Osteoblast (primary cell): ENCODE results near the gene LMO7. TPM values are rescaled to one million over a fixed set of nuclear protein-coding genes. Genes with fewer than 3 reads are reported as not detected.

Experiments
- DNase-seq: peaks from one replicate; pipeline ENCODE4 v3.0.0; 2011; ENCODE audit warnings: low spot score, mixed read lengths; ENCODE audit not compliant: insufficient read length; ENCODE audit errors: missing footprints
- H2AFZ ChIP-seq: 2 replicates; pipeline ENCODE4 v1.6.0; 2011; ENCODE audit warnings: mild to moderate bottlenecking, low read length
- H3K27ac ChIP-seq: 2 replicates; pipeline ENCODE4 v1.5.1; 2011; ENCODE audit warnings: mild to moderate bottlenecking, low read depth, low read length, moderate library complexity
- H3K27me3 ChIP-seq: 2 replicates; pipeline ENCODE4 v1.6.0; 2012; ENCODE audit warnings: mild to moderate bottlenecking, control low read depth, inconsistent platforms, low read length, moderate library complexity; ENCODE audit not compliant: insufficient read depth
- H3K36me3 ChIP-seq: 2 replicates; pipeline ENCODE4 v1.5.1; 2011; ENCODE audit warnings: mild to moderate bottlenecking, low read length, control low read depth, moderate library complexity; ENCODE audit not compliant: insufficient read depth
- H3K4me1 ChIP-seq: 2 replicates; pipeline ENCODE4 v1.5.1; 2011; ENCODE audit warnings: mild to moderate bottlenecking, low read length, control low read depth, moderate library complexity; ENCODE audit not compliant: insufficient read depth
- H3K4me2 ChIP-seq: 2 replicates; pipeline ENCODE4 v1.6.0; 2011; ENCODE audit warnings: mild to moderate bottlenecking, low read length; ENCODE audit not compliant: insufficient read depth
- H3K4me3 ChIP-seq: fragments of 200-600 bp; sonication (generic); 3 replicates; pipeline ENCODE4 v1.5.1; 2012; ENCODE audit warnings: mild to moderate bottlenecking, low read length, inconsistent platforms; ENCODE audit not compliant: insufficient read depth
- H3K79me2 ChIP-seq: 2 replicates; pipeline ENCODE4 v1.6.0; 2012; ENCODE audit warnings: mild to moderate bottlenecking, low read length, control low read depth, inconsistent platforms; ENCODE audit not compliant: insufficient read depth
- H3K9me3 ChIP-seq: 2 replicates; pipeline ENCODE4 v1.5.1; 2011; ENCODE audit warnings: low read depth, low read length, control low read depth
- H4K20me1 ChIP-seq: 2 replicates; pipeline ENCODE4 v1.6.0; 2012; ENCODE audit warnings: mild to moderate bottlenecking, low read length, control low read depth; ENCODE audit not compliant: insufficient read depth
- CTCF ChIP-seq: IDR thresholded peaks from 2 replicates; pipeline ENCODE4 v1.5.1; 2011; ENCODE audit warnings: mild to moderate bottlenecking, low read depth, low read length, moderate library complexity; ENCODE audit errors: extremely low read depth
- total RNA-seq: library from RNA; depleted of rRNA; stranded (reverse); fragments of >200 nt; gene quantifications from 2 replicates; pipeline ENCODE4 v1.2.3, GENCODE V29; 2012

Gene LMO7
- total RNA-seq, 1 donor = 536 TPM

GRCh38 chr13:75771226-75771625, 135.1 kb downstream of the LMO7 start:
- H4K20me1 ChIP-seq = peaks cover 82% of the 10 kb centered on the region
- no peak overlapping the region for H2AFZ ChIP-seq
- H3K27me3 ChIP-seq = no peaks in the 10 kb centered on the region
- peaks cover 72% of the 10 kb centered on the region for H3K4me1 ChIP-seq
- no peak overlapping the region for H3K4me3 ChIP-seq
- H3K36me3 ChIP-seq = peaks cover 22% of the 10 kb centered on the region
- DNase-seq = no peak
- no peaks in the 10 kb centered on the region for H3K9me3 ChIP-seq
- TF ChIP-seq CTCF = no peak
- peaks cover 91% of the 10 kb centered on the region for H3K79me2 ChIP-seq
- H3K27ac ChIP-seq = peak overlapping the region; percentile 61
- peak overlapping the region; percentile 40 for H3K4me2 ChIP-seq

GRCh38 chr13:75771818-75772217, 135.7 kb downstream of the LMO7 start:
- Histone ChIP-seq H3K4me2 (peak overlapping the region; percentile 72), H2AFZ (no peak overlapping the region), H3K27me3 (no peaks in the 10 kb centered on the region), H3K4me3 (no peak overlapping the region), H4K20me1 (peaks cover 82% of the 10 kb centered on the region), H3K27ac (peak overlapping the region; percentile 61), H3K36me3 (peaks cover 21% of the 10 kb centered on the region), H3K4me1 (peaks cover 68% of the 10 kb centered on the region), H3K79me2 (peaks cover 91% of the 10 kb centered on the region), H3K9me3 (no peaks in the 10 kb centered on the region)
- DNase-seq = peak; percentile 27
- no peak for TF ChIP-seq CTCF

GRCh38 chr13:75774176-75774575, 138.0 kb downstream of the LMO7 start:
- peaks cover 88% of the 10 kb centered on the region for H3K79me2 ChIP-seq
- no peak overlapping the region for H3K4me2 ChIP-seq
- H3K9me3 ChIP-seq = no peaks in the 10 kb centered on the region
- peaks cover 51% of the 10 kb centered on the region for H3K4me1 ChIP-seq
- peaks cover 77% of the 10 kb centered on the region for H4K20me1 ChIP-seq
- no peak overlapping the region for H3K4me3 ChIP-seq
- no peaks in the 10 kb centered on the region for H3K27me3 ChIP-seq
- peaks cover 28% of the 10 kb centered on the region for H3K36me3 ChIP-seq
- H2AFZ ChIP-seq = no peak overlapping the region
- no peak for TF ChIP-seq CTCF
- DNase-seq = no peak
- H3K27ac ChIP-seq = peak overlapping the region; percentile 30

- H3K27ac ChIP-seq = no peak overlapping the region
- H3K4me1 ChIP-seq = peaks cover 27% of the 10 kb centered on the region
- no peak overlapping the region for H3K4me2 ChIP-seq
- H3K4me3 ChIP-seq = no peak overlapping the region
- no peak for DNase-seq
- no peaks in the 10 kb centered on the region for H3K9me3 ChIP-seq
- peaks cover 41% of the 10 kb centered on the region for H3K36me3 ChIP-seq
- no peak overlapping the region for H2AFZ ChIP-seq
- peaks cover 84% of the 10 kb centered on the region for H3K79me2 ChIP-seq
- no peak for TF ChIP-seq CTCF
- peaks cover 63% of the 10 kb centered on the region for H4K20me1 ChIP-seq
- H3K27me3 ChIP-seq = no peaks in the 10 kb centered on the region
Measured at GRCh38 chr13:75776550-75776949, 140.4 kb downstream of the LMO7 start.
